Stimulated activated CD8-positive, alpha-beta memory T cell treated with anti-CD3 and anti-CD28 coated beads, Interleukin-15, amount 100 ng/mL, for 4 hours (primary cell): ENCODE results near the gene CELA2B.
"Not testable (repeated sequence)": the region's sequence is repeated elsewhere in the genome, so short reads cannot be mapped to it uniquely, and the experiment has no call there.

Source experiments
- DNase-seq, 2 donors: peaks; one replicate each; pipeline ENCODE4 v3.0.0-alpha.2; 2020; ENCODE audit warnings: low read depth in 2 of 2

The CELA2B gene

DNA sequence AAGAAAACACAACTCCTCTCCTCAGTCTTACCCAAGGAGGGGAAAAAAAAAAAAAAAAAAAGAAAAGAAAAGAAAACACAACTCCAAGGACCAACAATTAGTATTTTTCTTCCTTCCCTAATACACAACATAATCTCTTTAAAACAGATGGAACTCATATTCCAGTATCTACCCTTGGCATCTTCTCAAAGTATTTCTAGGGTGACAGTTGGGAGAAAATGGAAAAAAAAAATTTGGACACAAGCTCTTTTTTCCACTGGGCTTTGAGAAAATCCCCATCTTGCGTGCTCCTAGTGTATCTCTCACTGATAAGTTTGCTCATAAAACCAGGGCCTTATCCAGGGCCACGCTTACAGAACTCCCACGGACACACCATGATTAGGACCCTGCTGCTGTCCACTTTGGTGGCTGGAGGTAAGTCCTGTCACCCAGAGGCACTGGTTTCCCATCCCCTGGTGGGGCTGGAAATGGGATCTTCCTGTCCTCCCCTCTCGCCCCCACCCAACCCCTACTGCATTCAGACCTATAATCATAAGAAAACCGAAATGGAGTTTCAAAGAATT lies at the start of gene CELA2B:
Gene CELA2B (plus strand): TSS at position 353 of the 563 bp plus-strand sequence. CDS start 22 bp downstream, at position 375.
- DNase-seq = no peak

- DNase-seq = no peak
Observed at GRCh38 chr1:15426492-15427279, 49.2 kb upstream of the CELA2B start.

- no peak for DNase-seq
Observed at GRCh38 chr1:15427280-15427666, 48.6 kb upstream of the CELA2B start.

DNA sequence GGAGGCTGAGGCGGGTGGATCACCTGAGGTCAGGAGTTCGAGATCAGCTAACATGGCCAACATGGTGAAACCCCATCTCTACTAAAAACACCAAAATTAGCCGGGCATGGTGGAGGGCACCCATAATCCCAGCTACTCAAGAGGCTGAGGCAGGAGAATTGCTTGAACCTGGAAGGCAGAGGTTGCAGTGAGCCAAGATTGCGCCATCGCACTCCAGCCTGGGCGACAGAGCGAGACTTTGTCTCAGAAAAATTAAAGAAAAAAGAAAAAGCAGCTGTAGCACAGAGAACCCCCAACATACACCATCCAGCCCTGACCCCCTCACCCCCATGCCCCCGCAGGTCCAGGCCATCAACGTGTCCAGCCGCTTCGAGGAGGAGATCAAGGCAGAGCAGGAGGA lies 47.7 kb upstream of the CELA2B start:
- not testable (repeated sequence) for DNase-seq

DNA sequence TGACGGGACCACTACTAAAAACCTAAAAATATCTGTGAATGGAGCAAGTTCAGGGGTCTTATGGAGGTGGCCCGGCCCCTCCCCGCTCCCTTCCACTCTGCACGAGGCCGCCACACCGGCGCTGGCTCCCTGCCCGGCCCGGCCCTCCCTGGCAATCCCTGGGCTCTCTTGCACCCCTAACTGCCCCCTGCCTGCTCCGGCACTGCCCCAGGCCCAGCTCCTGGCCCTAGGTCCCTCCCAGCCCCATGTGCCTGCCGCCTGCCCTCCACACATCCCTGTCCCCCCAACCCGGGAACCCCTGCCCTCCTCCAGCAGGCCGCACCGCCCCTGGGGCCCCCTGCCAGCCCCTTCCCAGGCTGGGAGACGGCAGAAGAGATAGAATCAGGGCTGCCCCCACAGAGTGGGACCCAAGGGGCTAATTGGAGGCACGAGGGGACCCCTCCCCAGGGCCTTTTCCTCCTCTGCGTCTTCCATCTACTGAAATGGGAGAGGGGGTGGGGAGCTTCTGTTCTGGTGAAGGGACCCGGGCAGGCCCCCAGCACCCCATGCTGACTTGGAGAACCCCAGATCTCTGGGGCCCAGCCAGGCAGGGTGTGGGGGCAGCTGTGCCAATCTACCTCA lies 47.0 kb upstream of the CELA2B start:
- no peak for DNase-seq

- no peak for DNase-seq
Observed at GRCh38 chr1:15429701-15430149, 46.2 kb upstream of the CELA2B start.

DNA sequence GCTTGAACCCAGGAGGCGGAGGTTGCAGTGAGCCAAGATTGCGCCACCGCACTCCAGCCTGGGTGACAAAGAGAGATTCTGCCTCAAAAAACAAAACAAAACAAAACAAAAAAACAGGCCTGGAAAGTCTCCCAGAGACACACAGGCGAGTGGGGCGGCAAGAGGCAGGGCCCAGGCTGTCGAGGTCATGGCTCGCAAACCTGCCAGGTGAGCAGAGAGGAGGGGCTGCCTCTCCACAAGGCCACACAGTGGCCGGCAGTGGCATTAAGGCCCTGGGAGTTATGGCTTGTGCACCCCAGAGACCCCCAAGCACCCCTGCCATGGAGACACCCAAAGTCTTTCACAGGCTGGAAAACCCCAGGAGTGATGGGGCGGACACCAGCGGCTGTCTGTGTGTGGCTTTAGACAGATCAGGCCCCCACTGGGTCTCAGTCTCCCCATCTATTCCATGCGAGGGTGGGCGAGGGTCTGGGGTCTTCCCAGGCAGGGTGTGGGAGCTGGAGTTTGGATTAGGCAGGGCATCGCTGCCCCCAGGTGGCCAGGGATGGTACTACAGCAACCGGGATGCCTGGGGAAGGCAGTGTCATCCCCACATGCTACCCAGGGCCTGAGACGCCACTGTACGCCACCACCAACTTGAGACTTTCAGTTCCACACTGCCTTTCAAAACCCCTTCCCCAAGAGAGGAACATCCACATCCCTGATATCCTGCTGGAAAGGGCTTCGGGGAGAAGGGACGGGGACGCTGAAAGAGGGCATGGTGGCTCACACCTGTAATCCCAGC lies 44.9 kb upstream of the CELA2B start:
- peak; percentile 44 to 48 for DNase-seq

- no peak for DNase-seq
Observed at GRCh38 chr1:15431571-15431948, 44.3 kb upstream of the CELA2B start.

DNA sequence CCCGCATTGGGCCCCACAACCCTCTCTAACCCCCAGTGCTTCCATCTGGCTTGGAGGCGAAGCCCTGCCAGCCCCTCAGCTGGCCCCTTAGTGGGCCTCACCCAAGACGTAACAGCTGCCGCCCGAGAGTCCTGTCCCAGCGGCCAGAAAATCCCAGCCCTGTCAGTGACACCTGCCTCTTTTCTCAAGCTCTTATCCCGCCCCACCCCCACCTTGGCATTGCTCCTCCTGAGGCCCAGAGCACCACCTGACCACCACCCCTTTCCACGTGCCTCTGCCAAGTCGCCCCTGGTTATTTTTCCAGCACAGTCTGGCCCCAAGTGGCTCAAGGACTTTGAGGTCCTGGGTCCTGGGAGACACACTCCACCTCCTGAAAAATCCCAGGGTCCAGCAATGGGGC lies 43.6 kb upstream of the CELA2B start:
- no peak for DNase-seq

DNA sequence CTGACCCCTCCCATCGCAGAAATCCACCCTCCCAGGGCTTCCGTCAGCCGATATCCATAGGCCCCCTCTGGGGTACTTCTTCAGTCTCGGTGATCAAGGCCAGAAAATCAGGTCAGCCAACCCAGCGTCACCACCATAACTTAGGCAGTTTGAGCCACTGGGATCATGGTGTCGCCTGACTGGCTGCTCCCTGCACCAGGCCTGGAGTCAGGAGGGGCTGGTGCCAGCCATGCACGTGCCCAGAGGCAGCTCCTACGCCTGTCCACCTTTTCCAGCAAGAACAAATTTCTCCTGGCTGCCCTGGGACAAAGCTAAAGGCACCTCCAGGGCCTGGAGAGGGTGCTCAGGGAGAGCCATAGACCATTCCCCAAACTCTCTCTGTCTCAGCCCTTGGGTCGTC lies 42.4 kb upstream of the CELA2B start:
- no peak for DNase-seq

GRCh38 chr1:15434739-15435138 lies 41.2 kb upstream of the CELA2B start:
- DNase-seq = not testable (repeated sequence)

DNA sequence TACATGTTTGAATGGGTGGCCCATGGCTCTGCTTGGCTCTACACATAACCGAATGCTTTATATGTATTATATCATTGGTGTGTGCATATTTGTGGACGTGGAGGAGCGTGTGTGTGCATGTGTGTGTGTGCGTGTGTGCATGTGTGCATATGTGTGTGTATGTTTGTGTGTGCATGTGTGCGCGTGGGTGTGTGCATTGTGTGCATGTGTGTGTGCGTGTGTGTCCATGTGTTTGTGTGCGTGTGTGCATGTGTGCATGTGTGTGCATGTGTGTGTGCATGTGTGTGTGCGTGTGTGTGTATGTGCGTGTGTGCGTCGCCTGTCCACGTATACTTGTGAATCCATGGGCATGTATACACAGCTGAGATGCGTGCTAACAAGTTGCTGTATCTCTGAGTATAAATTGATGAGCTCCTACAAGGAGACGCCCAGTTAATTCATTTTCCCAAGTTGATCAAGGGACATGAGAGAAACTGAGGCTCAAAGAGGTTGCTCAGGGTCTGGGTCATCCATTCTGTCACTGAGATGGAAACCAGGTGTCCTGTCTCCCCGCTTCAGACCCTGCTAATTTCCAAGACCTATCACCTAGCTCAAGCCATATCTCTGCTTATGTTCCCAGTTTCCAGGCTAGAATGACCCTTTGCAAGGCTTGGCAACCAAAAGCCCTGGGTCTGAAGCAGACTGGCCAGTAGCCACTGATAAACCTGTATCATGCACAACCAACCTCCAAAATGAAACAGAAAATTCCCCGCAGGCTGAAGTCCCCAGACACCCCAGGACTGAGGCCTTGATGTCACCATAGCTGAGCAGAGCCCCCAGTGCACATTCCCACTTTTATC lies 40.4 kb upstream of the CELA2B start:
- no peak for DNase-seq

DNA sequence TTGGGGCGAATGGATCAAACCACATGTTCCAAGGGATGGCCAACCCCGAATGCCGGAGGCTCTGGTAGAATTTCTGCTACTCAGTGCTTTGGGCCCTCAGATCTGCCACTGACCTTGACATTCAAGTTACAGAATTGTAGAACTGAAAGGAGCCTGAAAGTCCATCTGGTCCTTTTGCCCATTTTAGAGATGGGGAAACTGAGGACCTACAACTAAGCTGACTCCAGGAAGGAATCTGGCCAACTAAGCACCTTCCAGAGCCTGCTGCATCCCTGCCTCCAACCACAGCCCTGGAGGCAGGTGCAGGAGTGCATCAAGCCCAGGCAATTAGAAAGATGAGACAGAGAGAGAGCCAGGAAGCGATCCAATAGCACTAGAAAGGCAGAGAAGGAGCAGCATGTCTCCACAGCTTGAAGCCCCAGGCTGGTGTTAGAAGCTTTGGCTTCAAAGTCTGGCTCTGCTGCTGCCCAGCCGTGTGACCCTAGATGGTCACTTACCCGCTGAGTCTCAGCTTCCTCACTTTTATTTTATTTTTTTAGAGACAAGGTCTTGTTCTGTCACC lies 38.9 kb upstream of the CELA2B start:
- no peak for DNase-seq

DNA sequence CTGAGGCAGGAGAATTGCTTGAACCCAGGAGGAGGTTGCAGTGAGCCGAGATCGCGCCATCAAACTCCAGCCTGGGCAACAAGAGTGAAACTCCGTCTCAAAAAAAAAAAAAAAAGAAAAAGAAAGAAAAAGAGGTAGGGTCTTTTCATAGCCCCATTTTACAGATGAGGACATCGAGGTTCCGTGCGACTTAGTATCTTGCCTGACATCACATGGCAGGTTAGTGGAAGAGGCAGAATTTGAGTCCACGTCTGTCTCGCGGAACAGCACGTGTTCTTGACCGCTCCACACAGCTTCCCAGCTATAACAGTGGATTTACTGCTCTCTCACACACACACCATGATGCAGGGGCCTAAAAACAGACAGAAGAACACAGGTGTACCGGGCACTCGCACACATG lies 36.6 kb upstream of the CELA2B start:
- DNase-seq = no peak

GRCh38 chr1:15440357-15440756 lies 35.5 kb upstream of the CELA2B start:
- DNase-seq = no peak

DNA sequence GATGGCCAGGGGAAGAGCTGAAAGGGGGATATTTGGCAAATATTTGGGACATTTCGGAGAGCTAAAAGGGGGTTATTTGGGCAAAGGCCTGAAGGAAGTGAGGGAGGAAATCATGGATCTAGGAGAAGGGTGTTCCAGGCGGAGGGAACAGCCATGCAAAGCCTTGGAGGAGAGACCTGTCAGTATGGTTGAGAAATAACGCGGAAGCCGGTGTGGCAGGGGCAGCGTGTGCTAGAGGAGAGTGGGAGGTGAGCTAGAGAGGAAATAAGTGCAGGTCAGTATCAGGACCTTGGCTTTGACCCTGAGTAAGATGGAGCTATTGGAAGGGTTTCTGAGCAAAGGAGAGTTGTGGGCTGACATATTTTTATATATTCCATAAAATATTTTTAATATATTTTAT lies 34.7 kb upstream of the CELA2B start:
- no peak for DNase-seq

- DNase-seq = no peak
Observed at GRCh38 chr1:15442119-15442518, 33.8 kb upstream of the CELA2B start.

DNA sequence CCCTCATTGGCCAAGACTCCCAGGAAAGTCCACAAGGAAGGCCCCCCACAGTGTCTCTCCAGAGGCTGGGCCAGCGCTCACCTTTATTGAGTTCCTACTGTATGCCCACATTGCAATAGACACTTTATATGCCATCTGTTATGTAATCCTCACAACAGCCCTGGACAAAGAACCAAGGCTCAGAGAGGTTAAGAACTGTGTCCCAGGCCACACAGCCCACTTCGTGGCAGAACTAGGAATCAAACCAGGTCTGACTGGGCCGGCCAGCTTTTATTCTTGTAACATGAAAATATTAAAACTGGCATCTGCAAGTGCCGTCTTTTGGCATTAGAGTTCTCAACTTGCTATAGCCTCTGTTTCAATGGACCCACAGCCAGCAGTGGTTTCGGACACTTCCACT lies 33.1 kb upstream of the CELA2B start:
- DNase-seq = no peak

GRCh38 chr1:15443281-15443680 lies 32.6 kb upstream of the CELA2B start:
- DNase-seq = no peak

DNA sequence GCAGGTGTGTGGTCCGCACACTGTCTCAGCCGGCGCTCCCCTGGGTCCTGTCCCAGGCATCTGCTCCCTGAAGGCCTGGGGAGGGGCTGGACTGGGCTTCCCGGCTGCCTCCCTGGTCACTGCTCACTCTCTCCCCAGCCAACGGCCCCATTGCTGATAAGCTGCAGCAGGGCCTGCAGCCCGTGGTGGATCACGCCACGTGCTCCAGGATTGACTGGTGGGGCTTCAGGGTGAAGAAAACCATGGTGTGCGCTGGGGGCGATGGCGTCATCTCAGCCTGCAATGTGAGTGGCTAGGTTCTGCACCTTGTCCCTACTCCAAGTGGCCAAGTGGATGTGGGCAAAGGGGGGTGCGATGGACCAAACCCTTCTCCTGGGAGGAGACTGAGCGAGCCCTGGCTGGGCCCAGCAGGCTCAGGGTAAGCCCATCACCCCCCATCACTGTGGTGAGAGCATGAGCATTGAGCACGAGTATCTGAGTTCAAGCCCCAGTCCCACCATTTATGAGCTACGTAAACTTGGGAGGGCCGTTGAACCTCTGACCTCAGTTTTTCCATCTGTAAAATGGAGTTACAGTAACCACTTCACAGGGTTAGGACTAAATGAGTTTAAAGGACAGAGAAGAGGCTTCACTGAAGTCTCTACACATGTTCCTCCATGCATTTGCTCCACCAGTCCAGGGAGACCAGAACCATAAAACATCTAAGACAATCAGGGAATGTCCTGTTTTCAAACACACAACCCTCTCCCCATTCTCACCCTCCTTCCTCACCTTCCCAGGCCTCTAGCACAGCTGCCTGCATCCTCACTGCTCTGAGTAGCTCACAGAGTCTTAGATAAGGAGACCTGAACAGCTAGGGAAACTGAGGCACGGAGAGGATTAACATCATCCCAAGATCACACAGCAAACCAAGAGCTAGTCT lies 31.2 kb upstream of the CELA2B start:
- DNase-seq = no peak
